ENCODE measurements around the gene UQCRHL. TPM values are rescaled to one million over a fixed set of nuclear protein-coding genes. Genes with fewer than 3 reads are reported as not detected.
"Not testable (repeated sequence)": the region's sequence is repeated elsewhere in the genome, so short reads cannot be mapped to it uniquely, and the experiment has no call there.

Gene UQCRHL
- 1 to 10 TPM; 1.8 to 2.0 TPM for total RNA-seq
- 1 to 10 TPM; 1.1 to 1.2 (median 1.2) TPM for polyA plus RNA-seq
- total RNA-seq = 5.0 to 12.3 (median 8.1) reads per million in 6 experiments

- H3K27ac Mint-ChIP-seq = not testable (repeated sequence)
Observed at GRCh38 chr1:15807549-15807948, at the start of gene UQCRHL. Gene UQCRHL, minus strand, starts transcription at chr1:15807649. Its CDS starts 0 bp downstream, at chr1:15807649.

GRCh38 chr1:15856888-15857287, 49.4 kb upstream of the UQCRHL start:
- peak overlapping the region in 2 of 10 donors; percentile 15 to 48 for H3K27ac Mint-ChIP-seq
- no peaks in the 10 kb centered on the region for H3K9me3 Mint-ChIP-seq
- ATAC-seq (no peak), DNase-seq (no peak)
- H3K27me3 Mint-ChIP-seq = no peaks in the 10 kb centered on the region
- H3K36me3 Mint-ChIP-seq = peaks cover 0 to 15% (median 0%) of the 10 kb centered on the region in 3 donors
- H3K4me3 Mint-ChIP-seq = no peak overlapping the region
- POLR2A ChIA-PET = no interaction called here
- H3K4me1 Mint-ChIP-seq = peaks cover 8 to 69% (median 33%) of the 10 kb centered on the region in 4 donors

More at GRCh38 chr1:15807549-15807948, at the start of gene UQCRHL:
- H3K9me3 Mint-ChIP-seq, H3K36me3 Mint-ChIP-seq, H3K4me3 Mint-ChIP-seq, H3K4me1 Mint-ChIP-seq, DNase-seq, ATAC-seq, H3K27me3 Mint-ChIP-seq, POLR2A ChIA-PET: not testable (repeated sequence)

- H3K27me3 Mint-ChIP-seq = no peaks in the 10 kb centered on the region
- peak overlapping the region in 1 of 10 donors; percentile 31 for H3K27ac Mint-ChIP-seq
- DNase-seq = no peak
- H3K4me1 Mint-ChIP-seq = peaks cover 14 to 71% (median 41%) of the 10 kb centered on the region in 4 donors
- POLR2A ChIA-PET = interaction anchor here (12.5 kb wide), 1 partner anchor 16 kb away, joined by 392 read pairs; no protein-coding TSS in a partner anchor
- peak overlapping the region in 1 of 10 donors; percentile 26 for H3K4me3 Mint-ChIP-seq
- H3K36me3 Mint-ChIP-seq = peaks cover 0 to 6% (median 0%) of the 10 kb centered on the region in 3 donors
- no peak for ATAC-seq
- H3K9me3 Mint-ChIP-seq = no peaks in the 10 kb centered on the region
Observed at GRCh38 chr1:15852828-15853302, 45.4 kb upstream of the UQCRHL start.

- peaks cover 14 to 65% (median 40%) of the 10 kb centered on the region in 4 donors for H3K4me1 Mint-ChIP-seq
- peaks cover 0 to 6% (median 0%) of the 10 kb centered on the region in 3 donors for H3K36me3 Mint-ChIP-seq
- no peak for DNase-seq
- no peaks in the 10 kb centered on the region for H3K27me3 Mint-ChIP-seq
- H3K9me3 Mint-ChIP-seq = no peaks in the 10 kb centered on the region
- POLR2A ChIA-PET = interaction anchor here (12.5 kb wide), 1 partner anchor 16 kb away, joined by 392 read pairs; no protein-coding TSS in a partner anchor
- H3K4me3 Mint-ChIP-seq = peak overlapping the region in 3 of 10 donors; percentile 6 to 45 (median 36)
- ATAC-seq = no peak
- peak overlapping the region in 2 of 10 donors; percentile 62 to 69 for H3K27ac Mint-ChIP-seq
Observed at GRCh38 chr1:15852036-15852827, 44.8 kb upstream of the UQCRHL start.

GRCh38 chr1:15851210-15852035, 44.0 kb upstream of the UQCRHL start:
- peak overlapping the region in 9 of 10 donors; percentile 0 to 99 (median 43) for H3K4me3 Mint-ChIP-seq
- ATAC-seq = no peak
- peaks cover 13 to 64% (median 39%) of the 10 kb centered on the region in 4 donors for H3K4me1 Mint-ChIP-seq
- peak overlapping the region in 8 of 10 donors; percentile 3 to 96 (median 60) for H3K27ac Mint-ChIP-seq
- POLR2A ChIA-PET = interaction anchor here (1.5 to 12.5 kb wide), 2 partner anchors 15 to 35 kb away, joined by 5 to 392 read pairs; no protein-coding TSS in a partner anchor
- H3K9me3 Mint-ChIP-seq = no peaks in the 10 kb centered on the region
- DNase-seq = no peak
- no peaks in the 10 kb centered on the region for H3K27me3 Mint-ChIP-seq
- H3K36me3 Mint-ChIP-seq = peaks cover 0 to 3% (median 0%) of the 10 kb centered on the region in 3 donors

GRCh38 chr1:15850471-15851001, 43.1 kb upstream of the UQCRHL start:
- no peak for ATAC-seq
- Mint-ChIP-seq H3K4me1 (peaks cover 13 to 70% (median 41%) of the 10 kb centered on the region in 4 donors), H3K27ac (peak overlapping the region in 9 of 10 donors; percentile 9 to 97 (median 82))

GRCh38 chr1:15849775-15850324, 42.4 kb upstream of the UQCRHL start:
- no peaks in the 10 kb centered on the region for H3K9me3 Mint-ChIP-seq
- H3K27me3 Mint-ChIP-seq = no peaks in the 10 kb centered on the region
- H3K27ac Mint-ChIP-seq = peak overlapping the region; percentile 93 to 98 (median 97)
- POLR2A ChIA-PET = interaction anchor here (0.9 to 12.5 kb wide), 8 partner anchors 13 to 126 kb away, joined by 4 to 392 read pairs (median 6); partner anchors contain the start of gene ZBTB17
- peak overlapping the region; percentile 96 to 99 (median 98) for H3K4me3 Mint-ChIP-seq
- no peak for ATAC-seq
- H3K4me1 Mint-ChIP-seq = peaks cover 13 to 70% (median 42%) of the 10 kb centered on the region in 4 donors
- H3K36me3 Mint-ChIP-seq = peaks cover 0 to 2% (median 0%) of the 10 kb centered on the region in 3 donors
- peak in 5 of 10 donors; percentile 6 to 22 (median 21) for DNase-seq

More at GRCh38 chr1:15850471-15851001, 43.1 kb upstream of the UQCRHL start:
- H3K4me3 Mint-ChIP-seq = peak overlapping the region; percentile 72 to 99 (median 98)
- H3K27me3 Mint-ChIP-seq = no peaks in the 10 kb centered on the region
- DNase-seq = no peak
- peaks cover 0 to 3% (median 0%) of the 10 kb centered on the region in 3 donors for H3K36me3 Mint-ChIP-seq
- POLR2A ChIA-PET = interaction anchor here (0.9 to 12.5 kb wide), 5 partner anchors 14 to 125 kb away, joined by 5 to 392 read pairs (median 7); partner anchors contain the start of gene ZBTB17
- H3K9me3 Mint-ChIP-seq = no peaks in the 10 kb centered on the region

GRCh38 chr1:15848929-15849774, 41.7 kb upstream of the UQCRHL start:
- peaks cover 13 to 66% (median 40%) of the 10 kb centered on the region in 4 donors for H3K4me1 Mint-ChIP-seq
- peak overlapping the region; percentile 93 to 98 (median 97) for H3K27ac Mint-ChIP-seq
- POLR2A ChIA-PET = interaction anchor here (0.9 to 12.5 kb wide), 10 partner anchors 13 to 127 kb away, joined by 3 to 392 read pairs (median 6); partner anchors contain the start of gene ZBTB17
- ATAC-seq (peak in 1 of 2 donors; percentile 4), DNase-seq (peak; percentile 43 to 80 (median 60))
- H3K9me3 Mint-ChIP-seq = no peaks in the 10 kb centered on the region
- peak overlapping the region; percentile 96 to 99 (median 98) for H3K4me3 Mint-ChIP-seq
- H3K36me3 Mint-ChIP-seq = no peaks in the 10 kb centered on the region
- H3K27me3 Mint-ChIP-seq = no peaks in the 10 kb centered on the region

GRCh38 chr1:15848143-15848928, 40.9 kb upstream of the UQCRHL start:
- POLR2A ChIA-PET = interaction anchor here (0.6 to 12.5 kb wide), 13 partner anchors 12 to 513 kb away, joined by 3 to 392 read pairs (median 6); partner anchors contain the start of gene ZBTB17
- peak overlapping the region; percentile 93 to 98 (median 97) for H3K27ac Mint-ChIP-seq
- H3K36me3 Mint-ChIP-seq = no peaks in the 10 kb centered on the region
- no peaks in the 10 kb centered on the region for H3K9me3 Mint-ChIP-seq
- peak overlapping the region; percentile 96 to 99 (median 98) for H3K4me3 Mint-ChIP-seq
- ATAC-seq (peak; percentile 17 to 33), DNase-seq (peak in 9 of 10 donors; percentile 15 to 62 (median 34))
- peaks cover 13 to 66% (median 40%) of the 10 kb centered on the region in 4 donors for H3K4me1 Mint-ChIP-seq
- no peaks in the 10 kb centered on the region for H3K27me3 Mint-ChIP-seq

GRCh38 chr1:15847893-15848142, 40.4 kb upstream of the UQCRHL start:
- POLR2A ChIA-PET = interaction anchor here (0.6 to 12.5 kb wide), 12 partner anchors 11 to 1057 kb away, joined by 3 to 392 read pairs (median 4); partner anchors contain the start of gene ZBTB17
- peak overlapping the region in 8 of 10 donors; percentile 75 to 98 (median 92) for H3K27ac Mint-ChIP-seq
- no peaks in the 10 kb centered on the region for H3K27me3 Mint-ChIP-seq
- H3K36me3 Mint-ChIP-seq = no peaks in the 10 kb centered on the region
- H3K4me1 Mint-ChIP-seq = peaks cover 13 to 65% (median 40%) of the 10 kb centered on the region in 4 donors
- H3K4me3 Mint-ChIP-seq = peak overlapping the region; percentile 87 to 99 (median 94)
- no peaks in the 10 kb centered on the region for H3K9me3 Mint-ChIP-seq
- DNase-seq (no peak), ATAC-seq (no peak)
